IgD-negative memory B cell (primary cell): ENCODE data around the gene PBX1. TPM values are rescaled to one million over a fixed set of nuclear protein-coding genes. Genes with fewer than 3 reads are reported as not detected.

Source experiments
- H3K27ac Mint-ChIP-seq, 3 donors: one replicate each; pipeline ENCODE4 v1.8.0; 2020 to 2022; ENCODE audit warnings: mild to moderate bottlenecking in 3 of 3, mixed read lengths in 3 of 3, moderate library complexity in 1 of 3
- H3K27me3 Mint-ChIP-seq: one replicate; pipeline ENCODE4 v1.8.0; 2021; ENCODE audit warnings: mixed read lengths
- H3K36me3 Mint-ChIP-seq: one replicate; pipeline ENCODE4 v1.8.0; 2020; ENCODE audit warnings: mild to moderate bottlenecking, mixed read lengths
- H3K4me1 Mint-ChIP-seq, 3 donors: one replicate each; pipeline ENCODE4 v1.8.0; 2020 to 2022; ENCODE audit warnings: mixed read lengths in 3 of 3, mild to moderate bottlenecking in 1 of 3
- H3K4me3 Mint-ChIP-seq, 4 donors: one replicate each; pipeline ENCODE4 v1.8.0; 2020 to 2022; ENCODE audit warnings: mild to moderate bottlenecking in 4 of 4, mixed read lengths in 4 of 4, moderate library complexity in 3 of 4
- H3K9me3 Mint-ChIP-seq, 3 donors: one replicate each; pipeline ENCODE4 v1.8.0; 2020 to 2021; ENCODE audit warnings: mixed read lengths in 3 of 3, mild to moderate bottlenecking in 1 of 3
- polyA plus RNA-seq: library from polyadenylated mRNA; unstranded; fragments of 300-500 nt; fragmentation: Illumina TruSeq; gene quantifications from one replicate; pipeline ENCODE4 v1.2.3, GENCODE V29; 2021

Gene PBX1
- polyA plus RNA-seq, 1 donor from 2014 or later, result 0.34 TPM

GRCh38 chr1:164630626-164631396 is 71.8 kb downstream of the PBX1 start:
- H3K4me3 Mint-ChIP-seq, result no peak overlapping the region
- H3K4me1 Mint-ChIP-seq, result no peaks in the 10 kb centered on the region
- H3K36me3 Mint-ChIP-seq, result no peaks in the 10 kb centered on the region
- no peaks in the 10 kb centered on the region for H3K27me3 Mint-ChIP-seq
- H3K27ac Mint-ChIP-seq, result no peak overlapping the region
- peaks cover 0 to 2% (median 0%) of the 10 kb centered on the region in 3 donors for H3K9me3 Mint-ChIP-seq

- H3K4me1 Mint-ChIP-seq, result no peaks in the 10 kb centered on the region
- peaks cover 0 to 4% (median 0%) of the 10 kb centered on the region in 3 donors for H3K9me3 Mint-ChIP-seq
- no peaks in the 10 kb centered on the region for H3K27me3 Mint-ChIP-seq
- H3K4me3 Mint-ChIP-seq, result no peak overlapping the region
- no peaks in the 10 kb centered on the region for H3K36me3 Mint-ChIP-seq
- H3K27ac Mint-ChIP-seq, result peak overlapping the region in 1 of 3 donors; percentile 85
Measured at GRCh38 chr1:164631751-164632150, 72.8 kb downstream of the PBX1 start.

DNA sequence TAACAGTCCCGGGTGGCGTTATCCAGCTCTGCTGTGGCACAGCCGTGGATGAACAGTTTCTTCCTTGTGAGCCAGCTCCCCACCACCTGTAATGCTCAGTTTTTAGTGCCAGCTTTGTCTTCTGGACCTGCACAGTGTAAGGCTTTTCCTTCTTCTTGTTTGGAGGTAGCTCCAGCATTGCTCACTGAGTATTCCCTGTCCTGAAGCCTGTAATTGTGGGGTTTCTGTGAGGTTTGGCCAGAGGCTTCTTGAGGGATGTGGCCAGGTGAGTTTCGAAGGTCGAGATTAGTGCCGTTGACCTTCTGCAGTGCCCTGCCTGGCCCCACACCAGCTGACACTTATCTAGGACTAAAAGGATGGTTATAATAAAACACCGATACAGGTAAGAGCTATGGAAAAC is 75.0 kb downstream of the PBX1 start:
- Mint-ChIP-seq H3K4me1 (no peaks in the 10 kb centered on the region), H3K27ac (no peak overlapping the region), H3K9me3 (peaks cover 0 to 2% (median 0%) of the 10 kb centered on the region in 3 donors), H3K36me3 (no peaks in the 10 kb centered on the region), H3K4me3 (no peak overlapping the region), H3K27me3 (no peaks in the 10 kb centered on the region)

DNA sequence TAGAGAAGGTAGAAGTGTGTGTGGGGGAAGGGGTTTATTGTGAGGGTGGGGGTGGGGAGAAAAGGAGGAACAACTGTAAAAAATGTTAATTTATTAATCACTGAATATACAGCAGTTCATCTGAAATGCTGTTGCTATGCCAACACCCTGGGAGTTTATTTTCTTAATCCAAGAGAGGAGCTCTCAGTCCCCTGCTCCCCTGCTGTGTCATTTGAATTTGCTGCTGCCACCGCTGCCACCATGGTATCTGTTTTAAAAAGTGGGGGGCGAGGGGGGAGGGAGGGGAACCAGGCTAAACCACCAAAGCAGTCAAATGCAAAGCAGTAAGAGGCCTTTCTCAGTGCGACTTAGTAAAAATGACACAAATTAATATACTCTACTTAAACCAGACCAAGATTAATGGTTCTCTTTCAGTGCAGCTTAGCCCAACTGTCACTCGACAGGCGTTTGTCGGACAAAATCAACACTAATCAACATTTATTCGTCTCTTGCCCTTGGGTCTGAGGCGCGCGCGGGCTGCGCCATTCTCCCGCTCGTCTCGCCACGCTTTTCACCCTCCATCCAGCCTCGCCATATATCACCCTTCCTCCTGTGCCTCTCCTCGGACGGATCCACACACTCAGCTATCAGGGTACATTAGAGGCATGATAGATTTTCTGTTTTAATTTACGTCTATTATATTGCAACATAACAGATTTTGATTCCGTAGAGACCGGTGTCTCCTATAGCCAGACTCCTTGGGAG is 76.2 kb downstream of the PBX1 start:
- Mint-ChIP-seq H3K27me3 (no peaks in the 10 kb centered on the region), H3K36me3 (no peaks in the 10 kb centered on the region), H3K4me3 (no peak overlapping the region), H3K4me1 (no peaks in the 10 kb centered on the region), H3K9me3 (peaks cover 0 to 2% (median 0%) of the 10 kb centered on the region in 3 donors), H3K27ac (no peak overlapping the region)

GRCh38 chr1:164635803-164636731 is 77.1 kb downstream of the PBX1 start:
- H3K27ac Mint-ChIP-seq, result no peak overlapping the region
- no peaks in the 10 kb centered on the region for H3K36me3 Mint-ChIP-seq
- no peaks in the 10 kb centered on the region for H3K27me3 Mint-ChIP-seq
- peak overlapping the region in 1 of 4 donors; percentile 70 for H3K4me3 Mint-ChIP-seq
- H3K9me3 Mint-ChIP-seq, result peaks cover 0 to 2% (median 0%) of the 10 kb centered on the region in 3 donors
- no peaks in the 10 kb centered on the region for H3K4me1 Mint-ChIP-seq

- Mint-ChIP-seq H3K27me3 (no peaks in the 10 kb centered on the region), H3K4me1 (no peaks in the 10 kb centered on the region), H3K4me3 (no peak overlapping the region), H3K9me3 (peaks cover 0 to 2% (median 0%) of the 10 kb centered on the region in 3 donors), H3K36me3 (no peaks in the 10 kb centered on the region), H3K27ac (no peak overlapping the region)
Measured at GRCh38 chr1:164636757-164637156, 77.8 kb downstream of the PBX1 start.

DNA sequence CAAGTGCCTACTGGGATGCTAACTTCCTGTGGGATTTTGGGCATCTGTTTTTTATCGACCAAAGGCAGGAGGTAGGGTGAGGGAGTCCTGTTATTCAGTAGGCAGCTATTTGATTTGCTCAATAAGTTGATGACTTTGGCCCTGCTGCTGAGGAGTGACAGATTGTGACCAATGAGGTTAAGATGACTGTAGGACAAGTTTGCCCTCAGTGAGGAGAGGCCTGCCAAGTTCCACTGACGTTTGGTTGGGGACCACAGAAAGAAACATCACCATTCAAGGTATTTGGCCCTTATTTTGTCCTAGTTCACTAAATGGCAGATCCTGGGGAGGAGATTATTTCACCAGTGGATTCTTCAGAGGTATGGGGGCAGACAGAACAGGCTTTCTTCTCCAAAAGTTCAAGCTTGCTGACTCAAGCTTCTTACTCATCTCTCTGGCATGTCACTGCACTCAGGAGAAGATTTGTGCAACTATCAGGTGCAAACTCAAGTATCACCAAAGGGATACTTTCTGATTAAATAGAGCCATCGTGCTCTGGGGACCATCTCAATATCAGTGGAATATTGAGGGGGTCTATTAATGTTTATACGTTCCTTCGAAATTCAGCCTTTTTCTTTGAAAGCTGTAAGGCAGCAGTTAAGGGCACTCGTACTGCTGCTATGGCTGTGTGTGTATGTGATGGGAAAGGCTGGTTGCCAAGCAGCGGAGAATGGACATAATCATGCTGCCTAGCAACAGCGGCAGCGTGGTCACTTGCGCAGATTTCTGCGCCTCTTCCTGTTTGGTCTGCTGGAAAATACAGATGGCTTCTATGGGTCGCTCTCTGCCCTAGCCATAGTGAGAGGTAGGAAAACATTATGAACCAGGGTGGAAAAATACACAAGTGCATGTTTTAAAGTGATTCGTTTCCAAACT is 78.7 kb downstream of the PBX1 start:
- Mint-ChIP-seq H3K36me3 (no peaks in the 10 kb centered on the region), H3K27ac (no peak overlapping the region), H3K27me3 (no peaks in the 10 kb centered on the region), H3K9me3 (peaks cover 0 to 2% (median 0%) of the 10 kb centered on the region in 3 donors), H3K4me1 (no peaks in the 10 kb centered on the region), H3K4me3 (no peak overlapping the region)

- no peak overlapping the region for H3K4me3 Mint-ChIP-seq
- H3K27me3 Mint-ChIP-seq, result no peaks in the 10 kb centered on the region
- peaks cover 0 to 2% (median 0%) of the 10 kb centered on the region in 3 donors for H3K9me3 Mint-ChIP-seq
- H3K27ac Mint-ChIP-seq, result no peak overlapping the region
- no peaks in the 10 kb centered on the region for H3K4me1 Mint-ChIP-seq
- H3K36me3 Mint-ChIP-seq, result no peaks in the 10 kb centered on the region
Measured at GRCh38 chr1:164638492-164639202, 79.7 kb downstream of the PBX1 start.

DNA sequence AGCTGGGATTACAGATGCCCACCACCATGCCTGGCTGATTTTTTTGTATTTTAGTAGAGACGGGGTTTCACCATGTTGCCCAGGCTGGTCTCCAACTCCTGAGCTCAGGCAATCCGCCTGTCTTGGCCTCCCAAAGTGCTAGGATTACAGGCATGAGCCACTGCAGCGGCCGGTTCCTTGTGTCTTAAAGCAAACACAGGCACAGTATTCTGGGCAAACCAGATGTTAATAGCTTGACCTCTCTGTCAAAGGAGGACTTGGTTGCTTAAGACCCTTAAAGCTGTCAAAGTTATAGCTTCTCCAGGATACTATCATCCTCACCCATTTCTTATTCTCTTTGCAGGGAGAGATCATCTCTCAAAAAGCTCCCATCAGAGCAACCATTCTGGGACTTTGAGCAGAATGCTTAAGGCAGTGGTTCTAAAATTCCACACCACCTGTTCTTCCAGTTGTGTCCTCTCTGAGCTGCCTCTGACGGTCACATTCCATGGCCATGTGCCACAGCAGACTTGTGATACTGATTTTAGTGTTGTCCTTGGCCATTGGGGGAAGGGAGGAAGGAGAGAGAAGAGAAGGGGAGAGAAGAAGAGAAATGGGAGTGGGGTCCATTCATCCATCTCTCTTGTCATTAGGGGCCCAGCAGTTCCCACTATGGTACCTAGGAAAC is 81.8 kb downstream of the PBX1 start:
- no peak overlapping the region for H3K27ac Mint-ChIP-seq
- H3K27me3 Mint-ChIP-seq, result no peaks in the 10 kb centered on the region
- H3K36me3 Mint-ChIP-seq, result no peaks in the 10 kb centered on the region
- no peaks in the 10 kb centered on the region for H3K4me1 Mint-ChIP-seq
- H3K9me3 Mint-ChIP-seq, result peaks cover 0 to 5% (median 0%) of the 10 kb centered on the region in 3 donors
- no peak overlapping the region for H3K4me3 Mint-ChIP-seq

GRCh38 chr1:164641353-164641730 is 82.4 kb downstream of the PBX1 start:
- no peak overlapping the region for H3K4me3 Mint-ChIP-seq
- no peaks in the 10 kb centered on the region for H3K4me1 Mint-ChIP-seq
- no peak overlapping the region for H3K27ac Mint-ChIP-seq
- H3K27me3 Mint-ChIP-seq, result no peaks in the 10 kb centered on the region
- peaks cover 0 to 5% (median 0%) of the 10 kb centered on the region in 3 donors for H3K9me3 Mint-ChIP-seq
- H3K36me3 Mint-ChIP-seq, result no peaks in the 10 kb centered on the region

DNA sequence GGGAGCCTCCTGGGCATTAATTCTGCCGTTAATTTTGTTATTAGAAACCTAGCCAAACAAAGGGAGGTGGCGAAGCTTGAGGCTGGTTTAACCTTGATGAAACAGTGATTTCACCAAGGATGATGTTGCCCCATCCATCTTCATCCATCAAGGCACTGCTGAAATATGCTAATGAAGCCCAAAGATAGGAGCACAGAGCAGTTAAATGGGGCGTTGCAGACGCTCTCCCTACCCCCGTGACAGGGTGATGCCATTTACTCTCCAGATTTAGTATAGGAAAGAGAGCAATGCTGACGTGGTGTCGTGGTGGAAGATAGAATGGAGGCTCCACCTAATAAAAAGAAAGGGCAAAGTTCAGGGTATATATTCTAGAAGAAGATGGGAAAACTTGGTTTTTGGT is 84.0 kb downstream of the PBX1 start:
- Mint-ChIP-seq H3K27me3 (no peaks in the 10 kb centered on the region), H3K36me3 (no peaks in the 10 kb centered on the region), H3K4me1 (no peaks in the 10 kb centered on the region), H3K9me3 (peaks cover 0 to 3% (median 0%) of the 10 kb centered on the region in 3 donors), H3K4me3 (no peak overlapping the region), H3K27ac (no peak overlapping the region)

DNA sequence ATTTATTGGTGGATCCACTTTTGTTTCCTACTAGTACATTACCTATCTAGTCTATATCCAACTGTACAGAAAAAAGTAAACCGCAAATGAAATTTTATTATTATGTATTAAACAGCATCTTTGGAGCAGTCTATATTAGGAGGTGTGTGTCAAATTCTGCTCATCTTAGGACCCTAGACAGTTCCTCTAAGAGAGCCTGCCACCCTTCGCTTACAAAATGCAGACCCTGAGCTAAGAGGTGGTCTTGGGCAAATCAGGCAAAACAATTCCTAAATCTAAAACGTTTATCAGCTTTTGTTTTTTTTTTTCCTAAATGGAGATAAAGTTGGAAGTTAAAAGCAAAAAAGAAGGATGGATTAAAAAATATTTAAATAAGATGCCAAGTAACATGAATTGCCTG is 85.3 kb downstream of the PBX1 start:
- Mint-ChIP-seq H3K27me3 (peaks cover 2% of the 10 kb centered on the region), H3K4me3 (no peak overlapping the region)

More for the DNA sequence above, 85.3 kb downstream of the PBX1 start:
- no peaks in the 10 kb centered on the region for H3K36me3 Mint-ChIP-seq
- H3K4me1 Mint-ChIP-seq, result no peaks in the 10 kb centered on the region
- peaks cover 0 to 3% (median 0%) of the 10 kb centered on the region in 3 donors for H3K9me3 Mint-ChIP-seq
- no peak overlapping the region for H3K27ac Mint-ChIP-seq
